Measurements from ENCODE around the gene FNDC8. TPM values are rescaled to one million over a fixed set of nuclear protein-coding genes. Genes with fewer than 3 reads are reported as not detected.
"Not testable (repeated sequence)": the region's sequence is repeated elsewhere in the genome, so short reads cannot be mapped to it uniquely, and the experiment has no call there.

FNDC8 gene
- total RNA-seq, 1 experiment from 2014 or later, result not detected

DNA sequence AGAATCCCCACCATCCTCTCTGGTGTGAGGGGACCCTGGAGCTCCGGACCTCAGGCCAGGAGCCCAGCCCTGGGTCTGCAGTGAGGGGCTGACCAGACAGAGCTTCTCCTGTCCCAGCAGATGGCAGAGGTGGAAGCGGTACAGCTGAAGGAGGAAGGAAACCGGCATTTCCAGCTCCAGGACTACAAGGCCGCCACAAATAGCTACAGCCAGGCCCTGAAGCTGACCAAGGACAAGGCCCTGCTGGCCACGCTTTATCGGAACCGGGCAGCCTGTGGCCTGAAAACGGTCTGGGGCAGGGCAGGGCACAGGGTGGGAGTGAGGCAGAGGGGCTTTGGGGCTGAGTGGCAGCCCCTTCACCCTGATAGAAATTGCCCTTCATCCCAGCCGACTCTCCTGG lies 26.7 kb downstream of the FNDC8 start:
- Histone ChIP-seq H2AFZ (no peak overlapping the region), H4K20me1 (ENCODE audit: insufficient read depth) (no peaks in the 10 kb centered on the region), H3K4me3 (no peak overlapping the region), H3K9me3 (ENCODE audit: insufficient read depth, low read depth) (no peaks in the 10 kb centered on the region), H3K4me2 (no peak overlapping the region), H3K4me1 (replicated peaks; ENCODE audit: insufficient read depth) (no peaks in the 10 kb centered on the region), H3K36me3 (ENCODE audit: low read depth) (no peaks in the 10 kb centered on the region), H3K27me3 (ENCODE audit: insufficient read depth, low read depth) (peaks cover 24% of the 10 kb centered on the region), H3K9me2 (ENCODE audit: insufficient read depth) (no peaks in the 10 kb centered on the region), H3F3A (ENCODE audit: insufficient read depth, low read depth) (no peaks in the 10 kb centered on the region), H3K27ac (no peak overlapping the region), H3K79me2 (ENCODE audit: low read depth) (no peaks in the 10 kb centered on the region)
- no peak for DNase-seq
- TF ChIP-seq CTCF (conservative IDR thresholded peaks at IDR 0.05), result no peak
- no peak for TF ChIP-seq EZH2 (IDR thresholded peaks at IDR 0.05; ENCODE audit: low read depth)
- POLR2A ChIA-PET (ENCODE audit: unreplicated experiment), result no interaction called here
- CTCF ChIA-PET, result no interaction called here
- BruUV-seq (replicated peaks), result no TSS peak
- intact Hi-C loops (cut with micrococcal nuclease; ENCODE audit: unreplicated experiment), result loop anchor here (10.0 kb wide), 1 partner anchor 167 kb away; no protein-coding TSS in a partner anchor

GRCh38 chr17:35149941-35150340 lies 28.5 kb downstream of the FNDC8 start:
- H4K20me1 ChIP-seq (ENCODE audit: insufficient read depth), result no peaks in the 10 kb centered on the region
- no peak for TF ChIP-seq CTCF (conservative IDR thresholded peaks at IDR 0.05)
- TF ChIP-seq EZH2 (IDR thresholded peaks at IDR 0.05; ENCODE audit: low read depth), result no peak
- H3K27ac ChIP-seq, result no peak overlapping the region
- DNase-seq, result no peak
- no peaks in the 10 kb centered on the region for H3K36me3 ChIP-seq (ENCODE audit: low read depth)
- H3K4me2 ChIP-seq, result no peak overlapping the region
- no peak overlapping the region for H2AFZ ChIP-seq
- H3F3A ChIP-seq (ENCODE audit: insufficient read depth, low read depth), result no peaks in the 10 kb centered on the region
- ChIA-PET CTCF (no interaction called here), POLR2A (ENCODE audit: unreplicated experiment) (no interaction called here)
- H3K27me3 ChIP-seq (ENCODE audit: insufficient read depth, low read depth), result peaks cover 29% of the 10 kb centered on the region
- H3K4me3 ChIP-seq, result no peak overlapping the region
- no peaks in the 10 kb centered on the region for H3K9me2 ChIP-seq (ENCODE audit: insufficient read depth)
- no peaks in the 10 kb centered on the region for H3K79me2 ChIP-seq (ENCODE audit: low read depth)
- H3K4me1 ChIP-seq (replicated peaks; ENCODE audit: insufficient read depth), result no peaks in the 10 kb centered on the region
- H3K9me3 ChIP-seq (ENCODE audit: insufficient read depth, low read depth), result no peaks in the 10 kb centered on the region
- no TSS peak for BruUV-seq (replicated peaks)
- intact Hi-C loops (cut with micrococcal nuclease; ENCODE audit: unreplicated experiment), result loop anchor here (10.0 kb wide), 1 partner anchor 165 kb away; no protein-coding TSS in a partner anchor

DNA sequence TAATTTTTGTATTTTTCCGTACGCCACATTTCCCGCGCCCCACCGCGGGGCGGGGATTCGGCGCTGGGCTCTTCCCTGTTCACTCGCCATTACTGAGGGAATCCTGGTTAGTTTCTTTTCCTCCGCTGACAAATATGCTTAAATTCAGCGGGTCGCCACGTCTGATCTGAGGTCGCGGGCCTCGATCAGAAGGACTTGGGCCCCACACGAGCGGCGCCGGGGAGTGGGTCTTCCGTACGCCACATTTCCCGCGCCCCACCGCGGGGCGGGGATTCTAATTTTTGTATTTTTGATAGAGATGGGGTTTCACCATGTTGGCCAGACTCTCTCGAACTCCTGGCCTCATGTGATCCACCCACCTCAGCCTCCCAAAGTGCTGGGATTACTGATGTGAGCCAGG lies 29.7 kb downstream of the FNDC8 start:
- DNase-seq; intact Hi-C loops (cut with micrococcal nuclease; ENCODE audit: unreplicated experiment); H3K4me3 ChIP-seq; H3K79me2 ChIP-seq (ENCODE audit: low read depth); H4K20me1 ChIP-seq (ENCODE audit: insufficient read depth); H3K4me2 ChIP-seq; H2AFZ ChIP-seq; H3K9me2 ChIP-seq (ENCODE audit: insufficient read depth); H3F3A ChIP-seq (ENCODE audit: insufficient read depth, low read depth); H3K27ac ChIP-seq; H3K9me3 ChIP-seq (ENCODE audit: insufficient read depth, low read depth); BruUV-seq (replicated peaks); H3K4me1 ChIP-seq (replicated peaks; ENCODE audit: insufficient read depth); H3K36me3 ChIP-seq (ENCODE audit: low read depth); POLR2A ChIA-PET (ENCODE audit: unreplicated experiment); CTCF ChIA-PET: not testable (repeated sequence)
- peaks cover 28% of the 10 kb centered on the region for H3K27me3 ChIP-seq (ENCODE audit: insufficient read depth, low read depth)

DNA sequence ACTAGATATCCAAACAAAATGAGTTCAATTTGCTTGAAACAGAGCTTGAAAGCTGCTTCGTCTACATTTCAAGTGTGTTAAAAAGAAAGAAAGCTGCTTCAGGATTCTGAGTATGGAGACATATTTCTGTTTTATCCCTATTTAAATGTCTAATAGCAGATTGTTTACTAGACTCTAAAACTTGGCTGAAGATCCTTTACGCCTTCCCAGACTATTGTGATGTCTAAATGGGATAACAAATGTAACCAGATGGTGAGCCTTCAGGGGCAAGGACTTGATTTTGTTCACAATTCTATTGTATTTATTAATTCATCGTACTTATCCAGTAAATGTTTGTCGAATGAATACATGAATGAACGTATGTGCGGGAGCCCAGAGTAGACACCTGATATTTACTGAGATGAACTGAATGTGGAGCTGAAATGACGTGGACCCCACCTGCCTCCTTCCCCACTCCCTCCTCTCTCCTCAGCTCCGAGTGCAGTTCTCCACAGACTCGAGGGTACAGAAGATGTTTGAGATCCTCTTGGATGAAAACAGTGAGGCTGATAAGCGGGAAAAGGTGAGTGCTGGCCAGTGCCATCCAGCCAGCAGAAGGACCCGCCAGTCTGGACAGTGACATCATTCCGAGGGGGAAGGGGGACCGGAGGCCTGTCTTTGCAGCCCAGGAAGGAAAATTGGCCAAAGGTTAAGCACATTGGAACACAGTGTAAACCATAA lies 31.2 kb downstream of the FNDC8 start:
- DNase-seq, result no peak
- H3K9me3 ChIP-seq (ENCODE audit: insufficient read depth, low read depth), result no peaks in the 10 kb centered on the region
- no peak overlapping the region for H3K4me2 ChIP-seq
- no peaks in the 10 kb centered on the region for H3F3A ChIP-seq (ENCODE audit: insufficient read depth, low read depth)
- no peak overlapping the region for H3K4me3 ChIP-seq
- no TSS peak for BruUV-seq (replicated peaks)
- no peaks in the 10 kb centered on the region for H3K4me1 ChIP-seq (replicated peaks; ENCODE audit: insufficient read depth)
- H3K79me2 ChIP-seq (ENCODE audit: low read depth), result no peaks in the 10 kb centered on the region
- intact Hi-C loops (cut with micrococcal nuclease; ENCODE audit: unreplicated experiment), result no loop called here
- no peaks in the 10 kb centered on the region for H3K36me3 ChIP-seq (ENCODE audit: low read depth)
- no peak overlapping the region for H3K27ac ChIP-seq
- no peak overlapping the region for H2AFZ ChIP-seq
- POLR2A ChIA-PET (ENCODE audit: unreplicated experiment), result no interaction called here
- CTCF ChIA-PET, result no interaction called here
- peaks cover 13% of the 10 kb centered on the region; the same call in 1 of the 2 replicates for H3K27me3 ChIP-seq (ENCODE audit: insufficient read depth, low read depth)
- no peaks in the 10 kb centered on the region for H4K20me1 ChIP-seq (ENCODE audit: insufficient read depth)
- TF ChIP-seq CTCF (conservative IDR thresholded peaks at IDR 0.05), result no peak
- no peak for TF ChIP-seq EZH2 (IDR thresholded peaks at IDR 0.05; ENCODE audit: low read depth)
- H3K9me2 ChIP-seq (ENCODE audit: insufficient read depth), result no peaks in the 10 kb centered on the region
